IPS DF 6.9 (cell line): ENCODE results near the gene QRSL1.
"Not testable (repeated sequence)": the region's sequence is repeated elsewhere in the genome, so short reads cannot be mapped to it uniquely, and the experiment has no call there.

ENCODE experiments used
- DNase-seq: peaks from one replicate; pipeline ENCODE4 v3.0.0-alpha.2; 2013; ENCODE audit warnings: low read depth, low spot score
- H3K27ac ChIP-seq: one replicate; pipeline ENCODE4 v1.5.1; 2013; ENCODE audit warnings: low read length, control low read depth
- H3K27me3 ChIP-seq: 2 replicates; pipeline ENCODE4 v1.6.1; 2013; ENCODE audit warnings: mild to moderate bottlenecking, low read length; ENCODE audit not compliant: control insufficient read depth, insufficient read depth
- H3K36me3 ChIP-seq: 2 replicates; pipeline ENCODE4 v1.6.1; 2013; ENCODE audit warnings: low read length; ENCODE audit not compliant: control insufficient read depth, insufficient read depth
- H3K4me1 ChIP-seq: 2 replicates; pipeline ENCODE4 v1.6.1; 2013; ENCODE audit warnings: low read length; ENCODE audit not compliant: control insufficient read depth, insufficient read depth
- H3K4me3 ChIP-seq: 2 replicates; pipeline ENCODE4 v1.5.1; 2013; ENCODE audit warnings: mild to moderate bottlenecking, low read length
- H3K9me3 ChIP-seq: 2 replicates; pipeline ENCODE4 v1.6.1; 2013; ENCODE audit warnings: low read length, inconsistent platforms; ENCODE audit not compliant: control insufficient read depth, insufficient read depth
- WGBS: extraction: QIAGEN DNeasy Blood & Tissue Kit; methylation state at CpG from one replicate; pipeline ENCODE4 v1.1.7; 2013; ENCODE audit warnings: mixed read lengths, missing lambda C conversion rate; ENCODE audit not compliant: insufficient read length, insufficient coverage; 5-methylcytosine and 5-hydroxymethylcytosine counted together

QRSL1 gene

DNA sequence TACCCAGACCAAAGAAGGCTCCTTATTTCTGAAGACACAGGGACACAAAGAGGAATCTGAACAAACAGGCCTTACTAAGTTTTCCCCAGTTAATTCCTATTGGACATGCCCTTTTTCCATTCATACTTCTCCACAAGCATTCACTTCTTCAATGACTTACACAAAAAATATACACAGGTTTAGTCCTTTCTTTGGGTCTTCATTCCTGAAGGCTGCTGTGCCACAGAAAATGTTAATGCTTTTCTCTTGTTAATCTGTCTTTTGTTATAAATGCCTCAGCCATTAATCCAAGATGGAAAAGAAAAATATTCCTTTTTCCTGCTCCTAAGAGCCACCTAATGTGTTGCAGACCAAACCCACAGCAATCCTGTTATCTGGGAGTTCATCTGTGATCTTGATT lies 71.2 kb downstream of the QRSL1 start:
- DNase-seq = no peak
- Histone ChIP-seq H3K4me1 (peaks cover 3% of the 10 kb centered on the region; the same call in 1 of the 2 replicates), H3K9me3 (0 out of 2 replicates have a peak, but pooled peaks cover 1% of the 10 kb centered on the region), H3K4me3 (no peak overlapping the region), H3K27ac (no peak overlapping the region), H3K27me3 (no peaks in the 10 kb centered on the region), H3K36me3 (no peaks in the 10 kb centered on the region)

- WGBS = no CpG with 5 or more reads among the region's 3 CpGs
- not testable (repeated sequence) for H3K4me3 ChIP-seq, DNase-seq, H3K4me1 ChIP-seq, H3K27me3 ChIP-seq, H3K36me3 ChIP-seq, H3K9me3 ChIP-seq, H3K27ac ChIP-seq
These were observed 71.8 kb downstream of the QRSL1 start for GRCh38 chr6:106701201-106701600.

DNA sequence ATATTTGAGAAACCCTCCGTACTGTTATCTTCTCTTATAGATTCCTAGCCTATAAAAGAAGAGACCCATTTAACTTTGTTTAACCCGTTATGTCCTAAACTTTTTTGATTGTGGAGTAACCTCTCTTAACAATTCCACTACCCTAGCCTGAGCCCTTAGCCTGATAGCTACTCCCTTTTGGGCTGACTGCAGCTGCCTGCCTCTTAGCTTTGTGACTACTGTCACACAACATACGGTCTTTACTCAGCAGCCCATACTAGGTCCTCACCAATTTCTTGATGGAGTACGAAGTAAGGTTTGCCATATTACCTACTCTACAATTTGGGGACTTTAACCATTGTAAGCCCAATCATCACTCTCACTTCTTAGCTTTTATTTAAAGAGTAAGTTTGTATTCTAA lies 72.7 kb downstream of the QRSL1 start:
- no CpG with 5 or more reads among the region's 4 CpGs for WGBS
- DNase-seq = no peak
- peaks cover 3% of the 10 kb centered on the region; the same call in 1 of the 2 replicates for H3K4me1 ChIP-seq

GRCh38 chr6:106702451-106703110 lies 73.2 kb downstream of the QRSL1 start:
- Histone ChIP-seq H3K27me3 (no peaks in the 10 kb centered on the region), H3K27ac (no peak overlapping the region), H3K9me3 (0 out of 2 replicates have a peak, but pooled peaks cover 1% of the 10 kb centered on the region), H3K4me1 (peaks cover 3% of the 10 kb centered on the region; the same call in 1 of the 2 replicates), H3K36me3 (no peaks in the 10 kb centered on the region), H3K4me3 (no peak overlapping the region)
- DNase-seq = no peak
- no CpG with 5 or more reads among the region's 10 CpGs for WGBS

More for the DNA sequence above, 72.7 kb downstream of the QRSL1 start:
- Histone ChIP-seq H3K9me3 (0 out of 2 replicates have a peak, but pooled peaks cover 1% of the 10 kb centered on the region), H3K4me3 (no peak overlapping the region), H3K27me3 (no peaks in the 10 kb centered on the region), H3K36me3 (no peaks in the 10 kb centered on the region), H3K27ac (no peak overlapping the region)

- no peak for DNase-seq
- no peaks in the 10 kb centered on the region for H3K27me3 ChIP-seq
- no peak overlapping the region for H3K4me3 ChIP-seq
- H3K9me3 ChIP-seq = 0 out of 2 replicates have a peak, but pooled peaks cover 1% of the 10 kb centered on the region
- H3K36me3 ChIP-seq = no peaks in the 10 kb centered on the region
- peaks cover 3% of the 10 kb centered on the region; the same call in 1 of the 2 replicates for H3K4me1 ChIP-seq
- WGBS = no CpG with 5 or more reads among the region's 4 CpGs
- no peak overlapping the region for H3K27ac ChIP-seq
These were observed 74.9 kb downstream of the QRSL1 start for GRCh38 chr6:106704327-106704726.

- no CpG with 5 or more reads among the region's 6 CpGs for WGBS
- no peaks in the 10 kb centered on the region for H3K36me3 ChIP-seq
- 0 out of 2 replicates have a peak, but pooled peaks cover 1% of the 10 kb centered on the region for H3K9me3 ChIP-seq
- no peak overlapping the region for H3K27ac ChIP-seq
- no peak for DNase-seq
- H3K4me3 ChIP-seq = no peak overlapping the region
- H3K4me1 ChIP-seq = peaks cover 3% of the 10 kb centered on the region; the same call in 1 of the 2 replicates
- H3K27me3 ChIP-seq = no peaks in the 10 kb centered on the region
These were observed 75.8 kb downstream of the QRSL1 start for GRCh38 chr6:106705156-106705555.

DNA sequence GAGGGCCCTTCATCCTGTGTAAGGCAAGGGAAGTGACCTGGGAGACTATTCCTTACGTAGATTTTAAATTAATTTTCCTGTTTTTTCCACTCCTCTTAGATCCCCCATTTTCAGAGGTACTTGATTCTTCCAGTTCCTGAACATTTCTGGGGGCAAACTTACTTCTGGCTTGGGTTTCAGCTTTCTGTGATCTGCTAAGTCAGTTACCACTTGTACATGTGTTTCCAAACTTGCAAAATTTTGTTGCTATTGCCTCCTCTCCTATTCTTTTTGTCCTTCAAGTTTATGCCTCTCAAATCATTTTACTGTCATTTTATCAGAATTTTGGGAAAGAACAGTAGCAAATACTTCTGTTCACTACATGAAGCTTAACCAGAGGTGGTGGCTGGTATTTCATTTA lies 81.2 kb downstream of the QRSL1 start:
- WGBS = no CpG with 5 or more reads among the region's 1 CpG
- no peaks in the 10 kb centered on the region for H3K9me3 ChIP-seq
- H3K27ac ChIP-seq = no peak overlapping the region
- H3K36me3 ChIP-seq = no peaks in the 10 kb centered on the region
- H3K4me3 ChIP-seq = no peak overlapping the region
- no peaks in the 10 kb centered on the region for H3K4me1 ChIP-seq
- DNase-seq = no peak
- H3K27me3 ChIP-seq = no peaks in the 10 kb centered on the region

- WGBS = no CpG with 5 or more reads among the region's 2 CpGs
- H3K4me1 ChIP-seq = 0 out of 2 replicates have a peak, but pooled peaks cover 2% of the 10 kb centered on the region
These were observed 84.9 kb downstream of the QRSL1 start for GRCh38 chr6:106714281-106714680.

GRCh38 chr6:106715922-106716321 lies 86.5 kb downstream of the QRSL1 start:
- Histone ChIP-seq H3K9me3 (no peaks in the 10 kb centered on the region), H3K27me3 (no peaks in the 10 kb centered on the region), H3K36me3 (no peaks in the 10 kb centered on the region), H3K4me1 (0 out of 2 replicates have a peak, but pooled peaks cover 2% of the 10 kb centered on the region), H3K4me3 (no peak overlapping the region), H3K27ac (no peak overlapping the region)
- WGBS = no CpG with 5 or more reads among the region's 5 CpGs
- no peak for DNase-seq

More at GRCh38 chr6:106714281-106714680, 84.9 kb downstream of the QRSL1 start:
- Histone ChIP-seq H3K36me3 (no peaks in the 10 kb centered on the region), H3K4me3 (no peak overlapping the region), H3K27ac (no peak overlapping the region), H3K27me3 (no peaks in the 10 kb centered on the region), H3K9me3 (no peaks in the 10 kb centered on the region)
- no peak for DNase-seq

DNA sequence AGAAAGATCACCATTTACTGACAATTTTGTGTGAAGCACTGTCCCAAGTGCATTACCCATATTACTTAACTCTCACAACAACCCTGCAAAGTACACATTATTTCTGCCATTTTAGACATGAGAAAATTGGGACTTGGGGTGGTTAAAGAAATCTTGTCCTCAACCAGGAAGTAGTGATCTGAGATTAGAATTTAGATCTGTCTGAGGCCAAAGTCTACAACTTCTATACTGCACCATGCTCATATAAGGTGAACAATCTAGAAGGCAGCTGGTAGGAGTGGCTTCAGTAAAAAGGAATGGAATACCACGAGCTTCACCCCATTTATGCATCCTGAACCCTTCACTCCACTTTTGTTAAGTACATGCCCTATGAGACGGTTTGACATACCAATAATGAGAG lies 87.6 kb downstream of the QRSL1 start:
- no peak overlapping the region for H3K4me3 ChIP-seq
- no peak overlapping the region for H3K27ac ChIP-seq

More for the DNA sequence above, 87.6 kb downstream of the QRSL1 start:
- Histone ChIP-seq H3K36me3 (no peaks in the 10 kb centered on the region), H3K4me1 (0 out of 2 replicates have a peak, but pooled peaks cover 2% of the 10 kb centered on the region), H3K9me3 (no peaks in the 10 kb centered on the region), H3K27me3 (no peaks in the 10 kb centered on the region)
- WGBS = no CpG with 5 or more reads among the region's 2 CpGs
- no peak for DNase-seq
